Astrocyte (in vitro differentiated cells and primary cell): ENCODE results near the gene LRRN1. TPM values are rescaled to one million over a fixed set of nuclear protein-coding genes. Genes with fewer than 3 reads are reported as not detected.

Source experiments
- DNase-seq: peaks from one replicate; pipeline ENCODE4 v3.0.0-alpha.2; 2010; ENCODE audit warnings: low read depth
- FAIRE-seq: peaks from 2 replicates; lab custom pipeline; 2011; peaks lifted over from hg19 to GRCh38; lab: Jason Lieb, UNC
- H2AFZ ChIP-seq: 2 replicates; pipeline ENCODE4 v1.6.0; 2012; ENCODE audit warnings: low read depth, low read length, inconsistent platforms
- H3K27ac ChIP-seq: 2 replicates; pipeline ENCODE4 v1.5.1; 2011; ENCODE audit warnings: low read depth, low read length, inconsistent platforms
- H3K27me3 ChIP-seq: 2 replicates; pipeline ENCODE4 v1.6.0; 2011; ENCODE audit warnings: low read length, inconsistent platforms; ENCODE audit not compliant: insufficient read depth
- H3K36me3 ChIP-seq: 2 replicates; pipeline ENCODE4 v1.5.1; 2011; ENCODE audit warnings: low read length, inconsistent platforms; ENCODE audit not compliant: insufficient read depth
- H3K4me1 ChIP-seq: 2 replicates; pipeline ENCODE4 v1.5.1; 2011; ENCODE audit warnings: low read length, inconsistent platforms; ENCODE audit not compliant: insufficient read depth
- H3K4me2 ChIP-seq: 2 replicates; pipeline ENCODE4 v1.6.0; 2012; ENCODE audit warnings: low read length, inconsistent platforms
- H3K4me3 ChIP-seq: 2 replicates; pipeline ENCODE4 v1.5.1; 2011; ENCODE audit warnings: low read depth, mild to moderate bottlenecking, low read length, inconsistent platforms; ENCODE audit not compliant: insufficient read depth
- H3K79me2 ChIP-seq: 2 replicates; pipeline ENCODE4 v1.6.0; 2012; ENCODE audit warnings: mild to moderate bottlenecking, low read length, inconsistent platforms; ENCODE audit not compliant: insufficient read depth
- H3K9ac ChIP-seq: 2 replicates; pipeline ENCODE4 v1.6.0; 2012; ENCODE audit warnings: mild to moderate bottlenecking, low read length, inconsistent platforms
- H3K9me3 ChIP-seq: 2 replicates; pipeline ENCODE4 v1.5.1; 2012; ENCODE audit warnings: low read depth, mild to moderate bottlenecking, low read length, inconsistent platforms; ENCODE audit not compliant: insufficient read depth
- H4K20me1 ChIP-seq: 2 replicates; pipeline ENCODE4 v1.6.0; 2012; ENCODE audit warnings: low read length, inconsistent platforms; ENCODE audit not compliant: insufficient read depth
- H3K27ac Mint-ChIP-seq: one replicate; pipeline ENCODE4 v1.8.0; 2021; ENCODE audit warnings: mild to moderate bottlenecking, mixed read lengths; ENCODE audit not compliant: unreplicated experiment
- H3K27me3 Mint-ChIP-seq: one replicate; pipeline ENCODE4 v1.8.0; 2021; ENCODE audit warnings: low read depth, mixed read lengths; ENCODE audit not compliant: unreplicated experiment
- H3K36me3 Mint-ChIP-seq: one replicate; pipeline ENCODE4 v1.8.0; 2021; ENCODE audit warnings: low read depth, mixed read lengths; ENCODE audit not compliant: unreplicated experiment
- H3K4me1 Mint-ChIP-seq: one replicate; pipeline ENCODE4 v1.8.0; 2021; ENCODE audit warnings: low read depth, mixed read lengths; ENCODE audit not compliant: unreplicated experiment
- H3K4me3 Mint-ChIP-seq: one replicate; pipeline ENCODE4 v1.8.0; 2021; ENCODE audit warnings: mild to moderate bottlenecking, moderate library complexity, mixed read lengths; ENCODE audit not compliant: unreplicated experiment
- H3K9me3 Mint-ChIP-seq: one replicate; pipeline ENCODE4 v1.8.0; 2021; ENCODE audit warnings: mild to moderate bottlenecking, mixed read lengths; ENCODE audit not compliant: unreplicated experiment
- EZH2 ChIP-seq: IDR thresholded peaks from 2 replicates; pipeline ENCODE4 v1.6.1; 2012; ENCODE audit warnings: mild to moderate bottlenecking, low read length, inconsistent platforms; ENCODE audit not compliant: insufficient read depth
- total RNA-seq: library from RNA; stranded (reverse); gene quantifications from 2 replicates; pipeline ENCODE4 v1.2.1, GENCODE V29; 2021
- TF ChIP-seq, protein P1 (sequence below): IDR thresholded peaks from 2 replicates; pipeline ENCODE4 v1.5.1; 2011; ENCODE audit warnings: low read depth, mild to moderate bottlenecking, inconsistent platforms, low read length, moderate library complexity; ENCODE audit not compliant: insufficient read depth

LRRN1 gene
- total RNA-seq, 1 donor from 2014 or later = 35.6 TPM

DNA sequence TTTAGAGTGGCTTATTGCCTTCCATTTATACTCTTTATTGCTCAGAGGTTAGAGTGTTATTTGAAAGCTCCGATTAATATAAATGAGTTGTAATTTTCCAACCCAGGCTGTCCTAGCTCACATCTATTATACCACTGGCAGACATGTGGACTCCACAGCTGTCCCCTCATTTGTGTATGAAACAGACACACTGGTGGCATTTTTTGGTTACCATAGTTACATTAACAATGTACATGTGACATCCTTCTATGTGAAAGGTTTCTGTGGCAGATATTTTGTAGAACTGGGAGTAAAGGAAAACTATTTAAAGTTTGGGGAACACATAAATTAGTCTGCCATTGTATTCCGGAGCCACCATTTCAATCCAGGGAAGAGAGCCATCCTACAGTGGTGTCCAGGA lies 5.3 kb downstream of the LRRN1 start:
- no peak for FAIRE-seq
- no peak for TF ChIP-seq EZH2
- TF ChIP-seq, protein P1, sequence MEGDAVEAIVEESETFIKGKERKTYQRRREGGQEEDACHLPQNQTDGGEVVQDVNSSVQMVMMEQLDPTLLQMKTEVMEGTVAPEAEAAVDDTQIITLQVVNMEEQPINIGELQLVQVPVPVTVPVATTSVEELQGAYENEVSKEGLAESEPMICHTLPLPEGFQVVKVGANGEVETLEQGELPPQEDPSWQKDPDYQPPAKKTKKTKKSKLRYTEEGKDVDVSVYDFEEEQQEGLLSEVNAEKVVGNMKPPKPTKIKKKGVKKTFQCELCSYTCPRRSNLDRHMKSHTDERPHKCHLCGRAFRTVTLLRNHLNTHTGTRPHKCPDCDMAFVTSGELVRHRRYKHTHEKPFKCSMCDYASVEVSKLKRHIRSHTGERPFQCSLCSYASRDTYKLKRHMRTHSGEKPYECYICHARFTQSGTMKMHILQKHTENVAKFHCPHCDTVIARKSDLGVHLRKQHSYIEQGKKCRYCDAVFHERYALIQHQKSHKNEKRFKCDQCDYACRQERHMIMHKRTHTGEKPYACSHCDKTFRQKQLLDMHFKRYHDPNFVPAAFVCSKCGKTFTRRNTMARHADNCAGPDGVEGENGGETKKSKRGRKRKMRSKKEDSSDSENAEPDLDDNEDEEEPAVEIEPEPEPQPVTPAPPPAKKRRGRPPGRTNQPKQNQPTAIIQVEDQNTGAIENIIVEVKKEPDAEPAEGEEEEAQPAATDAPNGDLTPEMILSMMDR = no peak
- Histone ChIP-seq H3K9ac (no peak overlapping the region), H3K27ac (no peak overlapping the region), H3K36me3 (no peaks in the 10 kb centered on the region), H3K9me3 (no peaks in the 10 kb centered on the region), H3K79me2 (peaks cover 7% of the 10 kb centered on the region), H3K27me3 (peaks cover 14% of the 10 kb centered on the region), H3K4me3 (no peak overlapping the region), H4K20me1 (peaks cover 3% of the 10 kb centered on the region), H2AFZ (no peak overlapping the region), H3K4me1 (no peaks in the 10 kb centered on the region), H3K4me2 (no peak overlapping the region)
- H3K9me3 Mint-ChIP-seq = no peaks in the 10 kb centered on the region
- DNase-seq = no peak
- H3K4me3 Mint-ChIP-seq = no peak overlapping the region
- peaks cover 11% of the 10 kb centered on the region for H3K27me3 Mint-ChIP-seq
- H3K4me1 Mint-ChIP-seq = peaks cover 8% of the 10 kb centered on the region
- H3K36me3 Mint-ChIP-seq = no peaks in the 10 kb centered on the region
- no peak overlapping the region for H3K27ac Mint-ChIP-seq

DNA sequence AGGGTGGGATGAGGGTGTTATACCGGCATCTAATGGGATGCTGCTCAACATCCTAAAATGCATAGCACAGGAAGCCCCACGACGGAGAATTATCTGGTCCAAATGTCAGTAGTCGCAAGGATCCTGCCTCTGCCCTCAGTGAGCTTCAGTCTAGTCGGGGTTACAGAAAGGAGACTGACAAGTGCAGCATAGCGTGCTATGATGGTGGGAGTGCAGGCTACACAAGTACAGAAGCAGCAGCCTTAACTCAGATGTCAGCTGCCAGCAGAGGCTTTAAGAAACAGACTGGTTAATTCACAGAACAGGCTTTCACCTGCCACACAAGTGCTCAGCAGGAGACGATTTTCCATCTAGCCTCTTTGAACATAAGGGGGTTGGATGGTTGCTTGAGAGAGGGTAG lies 6.9 kb downstream of the LRRN1 start:
- DNase-seq = no peak
- TF ChIP-seq, protein P1 = no peak
- no peak for TF ChIP-seq EZH2
- Histone ChIP-seq H3K9me3 (no peaks in the 10 kb centered on the region), H3K9ac (no peak overlapping the region), H3K27me3 (peaks cover 13% of the 10 kb centered on the region), H3K27ac (no peak overlapping the region), H3K79me2 (peaks cover 9% of the 10 kb centered on the region), H3K4me2 (no peak overlapping the region), H3K4me1 (no peaks in the 10 kb centered on the region), H4K20me1 (peaks cover 3% of the 10 kb centered on the region), H3K36me3 (no peaks in the 10 kb centered on the region), H3K4me3 (no peak overlapping the region), H2AFZ (no peak overlapping the region)
- Mint-ChIP-seq H3K27me3 (peaks cover 10% of the 10 kb centered on the region), H3K9me3 (no peaks in the 10 kb centered on the region), H3K27ac (no peak overlapping the region), H3K4me3 (no peak overlapping the region), H3K36me3 (no peaks in the 10 kb centered on the region), H3K4me1 (peaks cover 8% of the 10 kb centered on the region)
- FAIRE-seq = no peak

DNA sequence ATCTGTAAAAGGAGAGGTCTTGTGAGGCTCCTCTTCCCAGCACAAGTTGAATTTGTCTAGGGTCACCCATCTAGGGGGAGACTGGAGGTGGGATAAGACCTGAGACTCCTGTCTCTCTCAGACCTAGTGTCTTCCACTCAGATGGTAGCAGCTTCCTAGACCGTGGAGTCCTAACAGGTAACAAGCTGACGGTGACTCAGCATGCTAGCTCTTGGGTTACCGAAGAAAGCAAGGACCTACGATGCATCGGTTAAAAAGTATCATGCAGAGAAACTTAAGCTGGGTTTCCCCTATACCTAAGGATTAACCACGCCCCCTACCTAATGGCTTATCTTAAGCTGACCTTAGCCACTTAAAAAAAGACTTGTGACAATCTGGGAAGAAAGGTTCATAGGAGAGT lies 7.6 kb downstream of the LRRN1 start:
- H3K27me3 Mint-ChIP-seq = peaks cover 2% of the 10 kb centered on the region
- Histone ChIP-seq H2AFZ (no peak overlapping the region), H3K4me1 (no peaks in the 10 kb centered on the region), H3K79me2 (peaks cover 9% of the 10 kb centered on the region), H3K27ac (no peak overlapping the region), H3K36me3 (no peaks in the 10 kb centered on the region), H3K4me3 (no peak overlapping the region), H3K4me2 (no peak overlapping the region), H4K20me1 (peaks cover 3% of the 10 kb centered on the region), H3K27me3 (peaks cover 7% of the 10 kb centered on the region), H3K9ac (no peak overlapping the region), H3K9me3 (no peaks in the 10 kb centered on the region)
- no peaks in the 10 kb centered on the region for H3K36me3 Mint-ChIP-seq
- no peak overlapping the region for H3K4me3 Mint-ChIP-seq
- no peak overlapping the region for H3K27ac Mint-ChIP-seq
- no peak for DNase-seq
- peaks cover 2% of the 10 kb centered on the region for H3K4me1 Mint-ChIP-seq
- FAIRE-seq = no peak
- no peaks in the 10 kb centered on the region for H3K9me3 Mint-ChIP-seq
- TF ChIP-seq, protein P1 = no peak
- no peak for TF ChIP-seq EZH2
